Parathyroid adenoma (tissue), 2 donors: ENCODE results near the gene AGR2.

Experiments used
- H2AFZ ChIP-seq: fragments of 300-600 bp; sonication (generic); one replicate; pipeline ENCODE4 v1.7.0; 2017; ENCODE audit warnings: antibody characterized with exemption, mild to moderate bottlenecking
- H3K27ac ChIP-seq: fragments of 300-600 bp; sonication (generic); one replicate; pipeline ENCODE4 v1.7.0; 2017
- H3K27me3 ChIP-seq: fragments of 300-600 bp; sonication (generic); one replicate; pipeline ENCODE4 v1.7.0; 2017; ENCODE audit warnings: low read length; ENCODE audit not compliant: control insufficient read depth, insufficient read depth
- H3K36me3 ChIP-seq: fragments of 300-600 bp; sonication (generic); one replicate; pipeline ENCODE4 v1.7.0; 2017; ENCODE audit warnings: low read length; ENCODE audit not compliant: control insufficient read depth, insufficient read depth
- H3K4me1 ChIP-seq: fragments of 300-600 bp; sonication (generic); one replicate; pipeline ENCODE4 v1.7.0; 2017; ENCODE audit warnings: control low read depth
- H3K4me2 ChIP-seq: fragments of 300-600 bp; sonication (generic); one replicate; pipeline ENCODE4 v1.7.0; 2017; ENCODE audit warnings: low read length
- H3K4me3 ChIP-seq: fragments of 300-600 bp; sonication (generic); one replicate; pipeline ENCODE4 v1.7.0; 2017; ENCODE audit warnings: low read depth, low read length
- H3K79me2 ChIP-seq: fragments of 300-600 bp; sonication (generic); one replicate; pipeline ENCODE4 v1.7.0; 2017; ENCODE audit warnings: control low read depth
- H3K9ac ChIP-seq: fragments of 300-600 bp; sonication (generic); one replicate; pipeline ENCODE4 v1.7.0; 2017; ENCODE audit warnings: mild to moderate bottlenecking
- H3K9me3 ChIP-seq: fragments of 300-600 bp; sonication (generic); one replicate; pipeline ENCODE4 v1.7.0; 2017; ENCODE audit warnings: low read length; ENCODE audit not compliant: control insufficient read depth
- CTCF ChIP-seq: fragments of 300-600 bp; sonication (generic); IDR thresholded peaks from one replicate; pipeline ENCODE4 v1.7.0; 2017; ENCODE audit warnings: antibody characterized with exemption, mild to moderate bottlenecking
- donor health status: primary hyperparathyroidism.

The AGR2 gene

DNA sequence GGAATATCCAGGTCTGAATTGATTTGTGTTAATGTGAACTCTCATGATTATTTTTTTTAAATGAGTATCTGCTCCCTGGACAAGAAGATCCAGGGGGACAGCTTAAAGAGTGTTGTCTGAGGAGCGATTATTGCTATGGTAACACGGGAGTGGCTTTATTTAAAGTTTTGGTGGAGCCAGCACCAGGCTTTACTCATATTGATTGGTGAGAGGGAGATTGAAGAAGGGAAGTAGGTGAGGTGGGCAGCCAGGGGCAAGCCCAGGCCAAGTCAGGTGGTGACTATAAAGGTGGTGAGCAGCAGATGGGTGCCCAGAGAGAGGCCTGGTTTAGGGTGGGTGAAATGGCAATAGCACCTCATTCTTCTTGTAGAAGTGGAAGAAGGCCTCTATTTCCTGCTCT is 10.2 kb upstream of the AGR2 start:
- no peak overlapping the region for H3K27ac ChIP-seq
- no peak for TF ChIP-seq CTCF
- no peak overlapping the region for H2AFZ ChIP-seq
- no peak overlapping the region for H3K4me2 ChIP-seq
- H3K4me3 ChIP-seq = no peak overlapping the region
- no peak overlapping the region for H3K9ac ChIP-seq
- H3K27me3 ChIP-seq = no peaks in the 10 kb centered on the region
- H3K36me3 ChIP-seq = no peaks in the 10 kb centered on the region
- no peaks in the 10 kb centered on the region for H3K79me2 ChIP-seq
- no peaks in the 10 kb centered on the region for H3K9me3 ChIP-seq
- no peaks in the 10 kb centered on the region for H3K4me1 ChIP-seq

- H3K4me3 ChIP-seq = no peak overlapping the region
- H3K27ac ChIP-seq = no peak overlapping the region
- H3K9ac ChIP-seq = no peak overlapping the region
- H2AFZ ChIP-seq = no peak overlapping the region
- no peak overlapping the region for H3K4me2 ChIP-seq
- no peaks in the 10 kb centered on the region for H3K79me2 ChIP-seq
- TF ChIP-seq CTCF = no peak
- no peaks in the 10 kb centered on the region for H3K27me3 ChIP-seq
- no peaks in the 10 kb centered on the region for H3K4me1 ChIP-seq
- H3K36me3 ChIP-seq = no peaks in the 10 kb centered on the region
- no peaks in the 10 kb centered on the region for H3K9me3 ChIP-seq
Measured at GRCh38 chr7:16813232-16813616, 8.4 kb upstream of the AGR2 start.

DNA sequence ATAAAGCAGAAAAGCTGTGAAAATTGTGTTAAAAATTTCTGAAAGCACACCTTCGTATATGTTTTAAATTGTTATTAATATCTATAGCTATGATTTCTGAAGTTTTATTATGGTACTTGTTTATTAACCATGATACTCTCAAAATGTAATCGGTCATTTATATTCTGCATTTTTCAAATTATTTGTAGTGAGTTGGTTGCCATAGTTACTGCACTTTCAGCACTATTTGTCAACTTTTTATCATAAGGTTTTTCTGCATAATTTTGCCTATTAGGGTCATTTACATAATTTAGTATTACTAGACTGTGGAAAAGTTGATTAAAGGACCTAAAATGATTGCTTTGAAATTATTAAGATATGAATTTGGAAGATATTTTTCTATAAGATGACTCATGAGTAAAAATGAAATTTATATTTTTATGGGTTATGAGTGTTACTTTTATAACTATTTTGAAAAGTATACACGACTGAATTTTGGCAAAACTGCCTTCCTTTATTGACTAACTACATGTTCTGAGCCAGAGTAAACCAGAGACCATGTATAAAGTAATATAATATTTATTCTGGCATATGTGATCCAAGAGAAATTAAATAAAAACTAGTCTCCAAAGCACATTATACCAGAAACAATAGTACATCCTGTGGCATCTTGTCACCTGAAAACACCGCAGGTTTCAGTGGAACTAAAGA is 7.9 kb upstream of the AGR2 start:
- Histone ChIP-seq H3K4me2 (no peak overlapping the region), H3K9me3 (no peaks in the 10 kb centered on the region), H3K9ac (no peak overlapping the region), H3K27me3 (no peaks in the 10 kb centered on the region), H3K4me3 (no peak overlapping the region), H3K79me2 (no peaks in the 10 kb centered on the region), H3K4me1 (no peaks in the 10 kb centered on the region), H2AFZ (no peak overlapping the region), H3K27ac (no peak overlapping the region), H3K36me3 (no peaks in the 10 kb centered on the region)
- TF ChIP-seq CTCF = no peak

DNA sequence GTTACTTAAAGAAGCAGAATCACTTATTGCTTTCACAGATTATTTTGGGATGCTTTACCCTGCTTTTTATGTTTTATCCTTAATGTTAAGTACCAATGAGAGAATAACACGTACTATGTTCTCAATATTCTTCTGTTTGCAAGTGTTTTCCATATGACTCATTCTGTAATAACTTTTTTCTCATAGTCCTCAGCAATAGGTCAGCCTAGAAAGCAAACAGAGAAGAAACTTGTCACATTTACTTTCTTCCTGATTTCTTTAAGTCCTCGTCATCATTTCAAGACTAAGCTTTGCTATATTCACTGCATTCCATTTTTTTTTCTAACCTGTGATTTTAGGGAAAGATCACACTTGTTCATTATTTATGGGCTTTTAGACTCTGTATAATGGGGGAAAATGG is 6.8 kb upstream of the AGR2 start:
- H3K9ac ChIP-seq = no peak overlapping the region

More for the DNA sequence above, 6.8 kb upstream of the AGR2 start:
- no peaks in the 10 kb centered on the region for H3K9me3 ChIP-seq
- no peaks in the 10 kb centered on the region for H3K4me1 ChIP-seq
- no peak for TF ChIP-seq CTCF
- no peaks in the 10 kb centered on the region for H3K27me3 ChIP-seq
- H3K36me3 ChIP-seq = no peaks in the 10 kb centered on the region
- H2AFZ ChIP-seq = no peak overlapping the region
- no peaks in the 10 kb centered on the region for H3K79me2 ChIP-seq
- H3K27ac ChIP-seq = no peak overlapping the region
- H3K4me2 ChIP-seq = no peak overlapping the region
- H3K4me3 ChIP-seq = no peak overlapping the region
